OCI-LY7 (cell line): ENCODE results near the gene LPP. TPM values are rescaled to one million over a fixed set of nuclear protein-coding genes. Genes with fewer than 3 reads are reported as not detected.

Source experiments
- BruUV-seq: library from RNA; stranded (reverse); fragments of 400-500 nt; replicated peaks from 2 replicates; lab custom pipeline; 2021; lab: Mats Ljungman, UMichigan
- CTCF ChIA-PET: fragments of 300-600 bp; sonication (Branson Sonifier 250); formaldehyde crosslinking; loops from one replicate; lab custom pipeline; 2022; ENCODE audit warnings: antibody characterized with exemption; ENCODE audit not compliant: unreplicated experiment; lab: Charles Lee
- POLR2A ChIA-PET: fragments of 300-600 bp; sonication (Branson Sonifier 250); formaldehyde crosslinking; loops from one replicate; lab custom pipeline; 2022; ENCODE audit warnings: antibody characterized with exemption; lab: Charles Lee
- DNase-seq: peaks from one replicate; pipeline ENCODE4 v3.0.0-alpha.2; 2015; ENCODE audit warnings: low spot score
- H2AFZ ChIP-seq: fragments of 200-600 bp; sonication (generic), shearing (Covaris generic); 2 replicates; pipeline ENCODE4 v1.6.1; 2014; ENCODE audit warnings: mild to moderate bottlenecking, antibody characterized with exemption, low read length, moderate library complexity
- H3K27ac ChIP-seq: fragments of 200-600 bp; sonication (generic); 2 replicates; pipeline ENCODE4 v1.5.1; 2014; ENCODE audit warnings: mixed run types, low read depth, mild to moderate bottlenecking, moderate library complexity, low read length, inconsistent platforms; ENCODE audit not compliant: poor library complexity, severe bottlenecking
- H3K36me3 ChIP-seq: fragments of 200-600 bp; sonication (generic); 2 replicates; pipeline ENCODE4 v1.6.1; 2014; ENCODE audit warnings: mild to moderate bottlenecking, antibody characterized with exemption, low read length, moderate library complexity, mixed read lengths; ENCODE audit not compliant: insufficient read depth
- H3K4me1 ChIP-seq: fragments of 200-600 bp; sonication (generic); 2 replicates; pipeline ENCODE4 v1.5.1; 2014; ENCODE audit warnings: mild to moderate bottlenecking, low read length; ENCODE audit not compliant: insufficient read depth, poor library complexity, severe bottlenecking
- H3K4me2 ChIP-seq: fragments of 200-600 bp; sonication (generic); 2 replicates; pipeline ENCODE4 v1.6.1; 2014; ENCODE audit warnings: mild to moderate bottlenecking, low read length
- H3K4me3 ChIP-seq: fragments of 200-600 bp; sonication (generic); 2 replicates; pipeline ENCODE4 v1.5.1; 2014; ENCODE audit warnings: mild to moderate bottlenecking, low read depth, low read length; ENCODE audit not compliant: poor library complexity, severe bottlenecking
- H3K79me2 ChIP-seq: fragments of 200-600 bp; sonication (generic); 2 replicates; pipeline ENCODE4 v1.6.1; 2016; ENCODE audit warnings: low read depth, mild to moderate bottlenecking, low read length, moderate library complexity, mixed read lengths; ENCODE audit not compliant: insufficient read depth
- H3K9me2 ChIP-seq: fragments of 200-600 bp; sonication (generic); 2 replicates; pipeline ENCODE4 v1.6.1; 2016; ENCODE audit warnings: mild to moderate bottlenecking, low read length, mixed read lengths; ENCODE audit not compliant: insufficient read depth
- H3K9me3 ChIP-seq: fragments of 200-600 bp; sonication (generic); 2 replicates; pipeline ENCODE4 v1.6.1; 2014; ENCODE audit warnings: mild to moderate bottlenecking, mixed run types, low read length, mixed read lengths
- H4K20me1 ChIP-seq: fragments of 200-600 bp; sonication (generic); 2 replicates; pipeline ENCODE4 v1.6.1; 2014; ENCODE audit warnings: mild to moderate bottlenecking, antibody characterized with exemption, low read length, moderate library complexity, mixed read lengths; ENCODE audit not compliant: insufficient read depth
- EZH2phosphoT487 ChIP-seq: fragments of 200-600 bp; sonication (generic); IDR thresholded peaks from 2 replicates; pipeline ENCODE4 v1.6.1; 2018; ENCODE audit warnings: low read depth, borderline replicate concordance, mild to moderate bottlenecking, mixed run types, antibody characterized with exemption, low read length, moderate library complexity, mixed read lengths
- intact Hi-C: fragments of 100-400 bp; cut with micrococcal nuclease; formaldehyde crosslinking; loops from one replicate; pipeline ENCODE4 v1.10.0; 2022; ENCODE audit not compliant: unreplicated experiment
- total RNA-seq, 2 experiments: library from RNA; depleted of rRNA in 1 of 2; stranded (reverse); fragments of >200 nt in 1 of 2; shearing (Covaris generic) in 1 of 2; gene quantifications; 2 replicates each; pipeline ENCODE4 v1.2.3, GENCODE V29; 2014 to 2022
- TF ChIP-seq, protein P1 (sequence below): fragments of 200-600 bp; sonication (generic); conservative IDR thresholded peaks from 2 replicates; pipeline ENCODE4 v1.5.1; 2014; ENCODE audit warnings: mild to moderate bottlenecking, antibody characterized with exemption, low read length, moderate library complexity, mixed read lengths

Gene LPP
- total RNA-seq, 2 experiments from 2014 or later: 10.9 to 119 TPM

DNA sequence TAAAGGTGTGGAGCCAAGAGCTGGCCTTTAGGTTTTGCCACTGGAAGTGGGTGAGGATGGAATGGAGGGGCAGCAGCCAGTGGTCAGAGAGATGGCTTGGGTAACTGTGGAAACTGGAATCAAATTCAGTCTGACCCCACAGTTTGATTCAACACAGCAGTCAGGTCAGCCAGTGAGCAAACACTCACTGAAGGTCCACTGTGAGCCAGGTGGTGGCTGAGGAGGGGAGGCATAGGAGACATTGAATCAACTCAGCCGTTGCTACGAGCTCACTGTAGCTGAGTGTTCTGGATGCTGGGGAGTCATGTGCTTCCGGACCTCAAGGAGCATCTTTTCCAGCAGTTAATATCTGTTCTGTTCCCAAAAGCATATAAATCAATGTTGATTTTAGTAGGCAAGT is 37.5 kb downstream of the LPP start:
- no peak overlapping the region for H2AFZ ChIP-seq
- no peaks in the 10 kb centered on the region for H4K20me1 ChIP-seq
- no peaks in the 10 kb centered on the region; the same call in 1 of the 2 replicates for H3K36me3 ChIP-seq
- CTCF ChIA-PET: no interaction called here
- no peaks in the 10 kb centered on the region for H3K9me2 ChIP-seq
- no peak overlapping the region for H3K4me3 ChIP-seq
- H3K79me2 ChIP-seq: no peaks in the 10 kb centered on the region; the same call in 1 of the 2 replicates
- intact Hi-C loops: no loop called here
- BruUV-seq: no TSS peak
- no peaks in the 10 kb centered on the region for H3K9me3 ChIP-seq
- DNase-seq: no peak
- no peak overlapping the region for H3K27ac ChIP-seq
- TF ChIP-seq, protein P1, sequence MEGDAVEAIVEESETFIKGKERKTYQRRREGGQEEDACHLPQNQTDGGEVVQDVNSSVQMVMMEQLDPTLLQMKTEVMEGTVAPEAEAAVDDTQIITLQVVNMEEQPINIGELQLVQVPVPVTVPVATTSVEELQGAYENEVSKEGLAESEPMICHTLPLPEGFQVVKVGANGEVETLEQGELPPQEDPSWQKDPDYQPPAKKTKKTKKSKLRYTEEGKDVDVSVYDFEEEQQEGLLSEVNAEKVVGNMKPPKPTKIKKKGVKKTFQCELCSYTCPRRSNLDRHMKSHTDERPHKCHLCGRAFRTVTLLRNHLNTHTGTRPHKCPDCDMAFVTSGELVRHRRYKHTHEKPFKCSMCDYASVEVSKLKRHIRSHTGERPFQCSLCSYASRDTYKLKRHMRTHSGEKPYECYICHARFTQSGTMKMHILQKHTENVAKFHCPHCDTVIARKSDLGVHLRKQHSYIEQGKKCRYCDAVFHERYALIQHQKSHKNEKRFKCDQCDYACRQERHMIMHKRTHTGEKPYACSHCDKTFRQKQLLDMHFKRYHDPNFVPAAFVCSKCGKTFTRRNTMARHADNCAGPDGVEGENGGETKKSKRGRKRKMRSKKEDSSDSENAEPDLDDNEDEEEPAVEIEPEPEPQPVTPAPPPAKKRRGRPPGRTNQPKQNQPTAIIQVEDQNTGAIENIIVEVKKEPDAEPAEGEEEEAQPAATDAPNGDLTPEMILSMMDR: no peak
- TF ChIP-seq EZH2phosphoT487: no peak
- H3K4me2 ChIP-seq: no peak overlapping the region
- POLR2A ChIA-PET: interaction anchor here (0.7 to 1.4 kb wide), 2 partner anchors 14 to 408 kb away, joined by 3 to 6 read pairs; no protein-coding TSS in a partner anchor
- H3K4me1 ChIP-seq: peaks cover 13% of the 10 kb centered on the region

DNA sequence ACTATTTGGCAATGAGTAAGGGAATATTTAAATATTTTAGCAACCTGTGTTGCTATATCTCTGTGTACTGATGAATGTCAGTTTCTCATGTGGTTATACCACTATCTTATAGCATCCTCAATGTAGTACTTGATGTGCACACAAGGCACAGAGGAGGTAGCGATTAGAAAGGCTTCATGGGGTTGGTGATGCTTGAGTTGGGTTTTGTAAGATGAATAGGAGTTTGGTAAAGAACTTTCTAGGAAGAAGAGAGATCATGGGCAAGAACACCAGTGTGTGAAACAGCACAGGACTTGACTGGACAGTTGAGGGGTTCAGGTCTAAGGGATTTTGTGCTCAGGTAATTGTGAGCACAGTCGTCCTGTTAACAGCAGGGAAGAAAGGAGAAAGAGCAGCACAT is 38.1 kb downstream of the LPP start:
- CTCF ChIA-PET: no interaction called here

DNA sequence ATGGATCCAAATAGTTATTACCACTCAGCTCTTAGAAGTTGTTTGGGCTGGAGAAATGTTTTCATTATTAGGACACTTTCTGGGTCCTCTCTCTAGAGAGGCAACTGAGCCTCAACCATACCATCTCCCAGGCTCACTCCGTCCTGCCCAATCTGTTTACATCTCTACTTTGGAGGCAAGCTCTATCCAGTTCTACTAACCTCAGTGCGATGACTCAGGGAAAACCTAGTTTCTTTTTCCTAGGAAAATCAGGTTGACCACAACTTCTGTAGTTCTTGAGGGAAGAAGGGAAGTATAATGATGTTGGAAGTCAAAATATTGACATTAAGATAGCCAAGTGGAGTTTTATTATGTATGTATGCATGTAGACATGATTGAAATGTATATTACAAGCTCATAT is 40.4 kb downstream of the LPP start:
- H4K20me1 ChIP-seq: no peaks in the 10 kb centered on the region
- H3K4me1 ChIP-seq: no peaks in the 10 kb centered on the region
- no peaks in the 10 kb centered on the region for H3K79me2 ChIP-seq
- no peak overlapping the region for H3K4me3 ChIP-seq
- no peaks in the 10 kb centered on the region for H3K9me2 ChIP-seq
- BruUV-seq: no TSS peak
- no peak for DNase-seq
- no peaks in the 10 kb centered on the region for H3K9me3 ChIP-seq
- no peak overlapping the region for H2AFZ ChIP-seq
- ChIA-PET POLR2A (interaction anchor here (0.9 to 1.6 kb wide), 3 partner anchors 12 to 166 kb away, joined by 3 to 4 read pairs (median 3); no protein-coding TSS in a partner anchor), CTCF (no interaction called here)
- intact Hi-C loops: no loop called here
- no peak overlapping the region for H3K4me2 ChIP-seq
- TF ChIP-seq EZH2phosphoT487: no peak
- TF ChIP-seq, protein P1: no peak
- H3K27ac ChIP-seq: no peak overlapping the region
- no peaks in the 10 kb centered on the region for H3K36me3 ChIP-seq

More for the DNA sequence above, 38.1 kb downstream of the LPP start:
- Histone ChIP-seq H3K27ac (no peak overlapping the region), H3K4me1 (peaks cover 7% of the 10 kb centered on the region), H3K4me3 (no peak overlapping the region), H2AFZ (no peak overlapping the region), H3K36me3 (no peaks in the 10 kb centered on the region; the same call in 1 of the 2 replicates), H3K9me2 (no peaks in the 10 kb centered on the region), H3K79me2 (no peaks in the 10 kb centered on the region; the same call in 1 of the 2 replicates), H4K20me1 (no peaks in the 10 kb centered on the region), H3K9me3 (no peaks in the 10 kb centered on the region), H3K4me2 (no peak overlapping the region)
- POLR2A ChIA-PET: interaction anchor here (1.4 kb wide), 1 partner anchor 13 kb away, joined by 6 read pairs; no protein-coding TSS in a partner anchor
- no TSS peak for BruUV-seq
- no peak for DNase-seq
- intact Hi-C loops: no loop called here
- TF ChIP-seq, protein P1: no peak
- TF ChIP-seq EZH2phosphoT487: no peak
